GDM1 (cell line): Measurements from ENCODE around the gene LBR.

ENCODE experiments used
- DNase-seq: peaks from one replicate; lab custom pipeline; 2025; lab: John Stamatoyannopoulos, UW

LBR gene

GRCh38 chr1:225446595-225446960 is 18.7 kb upstream of the LBR start:
- DNase-seq: no peak

- DNase-seq: no peak
These were observed 18.1 kb upstream of the LBR start for GRCh38 chr1:225445639-225446594.

GRCh38 chr1:225442123-225442505 is 14.3 kb upstream of the LBR start:
- no peak for DNase-seq

DNA sequence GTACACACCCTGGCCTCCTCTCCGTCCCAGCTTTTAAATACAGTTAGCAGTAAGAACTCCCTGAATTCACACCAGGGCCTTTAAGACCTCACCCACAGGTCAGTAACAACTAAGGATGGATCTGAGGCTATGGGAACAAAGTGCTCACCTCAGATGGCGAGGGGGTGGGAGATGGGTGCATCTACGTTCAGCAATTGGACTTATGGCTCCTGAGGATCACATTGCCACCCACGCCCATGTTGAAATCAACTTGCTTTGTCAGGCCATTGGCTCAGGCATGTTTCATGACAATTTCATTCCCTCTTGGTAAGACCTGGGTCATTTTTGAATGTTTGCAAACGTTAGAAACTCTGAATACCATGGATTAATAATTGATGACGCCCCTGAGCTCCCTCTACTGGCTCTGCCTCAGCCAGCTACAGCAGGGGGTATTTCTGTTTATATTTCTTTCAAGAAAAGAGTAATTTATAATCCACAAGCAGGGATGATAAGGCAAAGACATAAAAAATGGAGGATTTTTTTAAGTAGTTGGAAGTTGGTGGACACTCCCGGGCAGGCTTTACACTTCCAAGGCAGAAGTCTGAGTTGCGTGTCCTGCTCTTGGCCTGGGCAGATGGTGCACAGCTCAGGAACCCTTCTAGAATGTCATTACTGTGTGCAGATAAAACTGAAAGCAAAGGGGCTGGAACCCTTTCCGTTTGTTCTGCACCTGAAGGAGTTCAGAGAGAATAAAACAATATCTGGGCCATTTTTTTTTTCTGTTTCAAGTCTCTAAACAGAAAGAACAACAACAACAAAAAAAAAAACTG is 13.7 kb upstream of the LBR start:
- DNase-seq: no peak

- no peak for DNase-seq
These were observed 12.8 kb upstream of the LBR start for GRCh38 chr1:225440380-225441221.

GRCh38 chr1:225437710-225438437 is 10.0 kb upstream of the LBR start:
- DNase-seq: no peak

GRCh38 chr1:225435957-225436392 is 8.1 kb upstream of the LBR start:
- DNase-seq: no peak

DNA sequence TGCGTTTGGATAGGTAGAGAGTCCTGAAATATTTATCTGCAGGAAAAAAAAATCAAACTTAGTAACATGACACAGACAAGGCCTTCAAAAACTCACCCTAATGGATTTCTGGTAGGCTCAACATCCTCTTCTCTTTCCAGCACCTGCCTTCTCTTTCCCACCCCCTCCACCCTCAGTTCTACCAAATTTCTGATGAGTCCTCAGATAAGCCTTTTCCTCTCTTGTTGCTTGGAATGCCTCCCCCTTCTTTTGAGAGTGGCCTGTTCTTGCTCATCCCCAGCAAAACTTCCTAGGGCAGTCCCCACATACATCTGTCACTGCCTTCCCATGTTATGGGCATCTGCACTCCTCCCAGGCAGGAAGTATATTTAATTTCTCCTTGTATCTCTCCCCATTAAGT is 7.6 kb upstream of the LBR start:
- DNase-seq: no peak

DNA sequence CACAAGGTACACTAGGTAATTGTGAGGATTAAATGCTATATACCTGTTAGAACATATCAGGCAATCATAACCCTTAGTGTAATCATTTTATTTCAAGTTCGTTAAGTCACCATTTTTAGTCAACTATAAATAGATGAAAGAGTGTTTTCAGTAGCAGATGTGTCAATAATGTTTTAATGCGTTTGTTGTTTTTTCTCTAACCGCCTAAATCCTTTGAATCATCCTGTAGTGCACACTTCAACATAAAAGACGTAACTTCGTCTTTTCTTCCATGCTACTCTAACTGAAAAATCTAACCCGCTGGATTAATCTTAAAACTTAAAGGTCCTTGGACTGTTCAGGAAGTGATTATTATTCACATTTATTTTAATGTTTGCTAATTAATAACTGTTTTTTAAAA is 7.2 kb upstream of the LBR start:
- DNase-seq: no peak

DNA sequence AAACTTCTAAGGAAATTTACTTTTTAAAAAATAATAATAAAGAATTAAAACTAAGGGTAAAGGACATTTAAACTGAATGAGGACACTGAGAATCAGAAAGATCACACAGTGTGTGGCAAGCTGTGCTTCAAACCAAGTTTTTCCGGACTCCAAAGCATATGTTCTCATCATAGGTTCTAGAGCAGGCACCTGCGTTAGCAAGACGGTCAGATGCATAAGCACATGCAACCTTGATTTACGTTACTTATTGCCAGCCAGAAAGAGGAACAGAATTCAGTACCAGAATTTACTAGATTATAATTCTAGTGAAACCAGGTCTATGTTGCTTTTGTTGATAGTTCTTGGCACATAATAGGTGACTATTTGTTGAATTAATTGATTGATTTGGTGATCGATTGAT is 6.2 kb upstream of the LBR start:
- no peak for DNase-seq

DNA sequence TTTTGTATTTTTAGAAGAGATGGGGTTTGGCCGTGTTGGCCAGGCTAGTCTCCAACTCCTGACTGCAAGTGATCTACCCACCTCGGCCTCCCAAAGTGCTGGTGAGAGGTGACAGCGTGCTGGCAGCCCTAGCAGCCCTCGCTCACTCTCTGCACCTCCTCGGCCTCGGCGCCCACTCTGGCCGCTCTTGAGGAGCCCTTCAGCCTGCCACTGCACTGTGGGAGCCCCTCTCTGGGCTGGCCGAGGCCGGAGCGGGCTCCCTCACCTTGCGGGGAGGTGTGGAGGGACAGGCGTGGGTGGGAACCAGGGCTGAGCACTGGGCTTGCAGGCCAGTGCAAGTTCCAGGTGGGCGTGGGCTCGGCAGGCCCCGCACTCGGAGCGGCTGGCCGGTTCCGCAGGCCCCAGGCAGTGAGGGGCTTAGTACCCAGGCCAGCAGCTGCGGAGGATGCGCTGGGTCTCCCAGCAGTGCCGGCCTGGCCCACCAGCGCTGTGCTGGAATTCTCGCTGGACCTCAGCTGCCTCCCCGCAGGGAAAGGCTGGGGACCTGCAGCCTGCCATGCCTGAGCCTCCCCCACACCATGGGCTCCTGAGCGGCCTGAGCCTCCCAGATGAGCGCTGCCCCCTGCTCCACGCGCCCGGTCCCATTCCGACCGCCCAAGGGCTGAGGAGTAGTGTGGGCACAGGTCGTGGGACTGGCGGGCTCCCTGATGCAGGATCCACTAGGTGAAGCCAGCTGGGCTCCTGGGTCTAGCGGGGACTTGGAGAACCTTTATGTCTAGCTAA is 3.4 kb upstream of the LBR start:
- no peak for DNase-seq

DNA sequence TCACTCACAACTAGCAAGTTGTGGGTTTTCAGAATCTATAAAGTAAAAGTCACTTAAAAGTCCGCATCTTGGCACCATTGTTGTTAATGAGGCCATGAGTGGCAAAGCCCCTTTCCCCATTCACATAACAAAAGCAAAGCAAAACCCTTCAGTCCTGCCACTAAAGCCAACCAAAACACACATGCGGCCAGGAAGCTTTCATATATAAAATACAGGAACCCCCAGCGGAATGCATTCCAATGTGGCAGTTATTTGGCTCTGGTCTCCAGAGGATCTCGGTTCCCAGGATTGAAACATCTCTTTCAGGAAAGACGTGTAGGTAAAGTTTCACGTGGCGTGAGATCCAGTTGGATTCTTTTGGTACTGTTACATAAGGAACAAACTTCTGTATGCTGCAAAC is 2.5 kb upstream of the LBR start:
- DNase-seq: no peak

DNA sequence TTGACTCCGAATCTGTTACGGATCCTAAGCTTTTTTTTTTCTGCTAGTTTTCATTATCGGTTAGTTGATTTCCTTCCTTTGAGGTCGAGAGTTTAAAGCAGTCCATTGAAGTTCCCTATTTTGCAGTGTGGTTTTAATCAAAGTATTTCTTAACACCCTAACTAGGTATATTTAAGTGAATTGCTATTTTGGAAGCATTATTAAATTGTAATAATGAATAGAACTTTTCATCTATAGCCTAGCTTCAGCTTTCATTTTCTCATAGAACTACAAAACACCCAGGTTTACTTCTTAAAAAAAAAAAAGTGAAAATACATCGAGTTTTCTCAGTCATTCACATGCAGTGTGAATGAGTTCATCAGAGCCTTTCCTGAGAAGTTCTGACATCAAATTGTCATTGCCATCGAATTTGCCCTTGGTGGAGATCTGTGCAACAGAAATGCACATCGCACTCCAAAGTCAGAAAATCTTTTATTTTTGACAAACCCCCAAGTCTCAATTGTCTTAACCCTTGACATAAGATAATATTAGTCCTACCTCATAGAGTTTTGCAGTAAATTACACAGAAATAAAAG is 1.1 kb upstream of the LBR start:
- DNase-seq: no peak

DNA sequence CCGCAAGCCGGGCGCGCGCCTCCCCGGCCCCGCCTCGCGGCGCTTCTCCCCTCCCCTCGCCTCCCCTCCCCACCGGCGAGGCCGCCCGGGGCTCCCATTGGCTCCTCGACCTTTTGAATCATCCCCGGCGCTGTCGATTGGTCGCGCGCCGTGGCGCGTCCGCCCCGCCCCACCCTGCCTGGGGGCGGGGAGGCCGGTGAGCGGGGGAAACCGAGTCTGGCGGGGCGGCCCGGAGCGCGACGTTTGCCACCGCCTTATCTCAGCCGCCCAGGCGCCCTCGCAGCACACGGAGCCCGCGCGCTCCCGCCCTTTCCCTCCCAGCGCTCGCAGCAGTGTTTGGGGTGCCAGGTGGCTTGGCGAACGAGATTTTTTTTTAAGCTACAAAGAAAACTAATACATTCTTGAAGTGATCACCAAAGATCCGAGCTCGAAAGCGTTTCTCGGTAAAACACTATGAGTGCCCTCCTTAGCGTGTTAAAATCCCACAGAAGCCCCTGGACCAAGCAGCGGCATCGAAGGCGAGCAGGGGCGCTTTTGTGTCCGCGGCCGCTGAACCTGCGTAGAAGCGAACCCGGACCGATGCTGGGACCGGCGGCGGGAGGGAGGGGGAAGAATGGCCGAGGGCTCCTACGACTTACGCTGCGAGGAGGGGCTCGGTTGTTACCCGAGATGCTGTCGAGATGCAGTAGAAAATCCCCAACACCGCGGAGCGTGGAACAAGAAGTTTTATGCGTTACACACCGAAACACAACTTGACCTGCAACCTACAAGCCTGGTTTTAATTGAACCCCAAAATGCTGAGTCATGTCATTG is 436 bp upstream of the LBR start:
- peak; percentile 83 for DNase-seq

GRCh38 chr1:225426395-225427234 is 1.2 kb downstream of the LBR start:
- no peak for DNase-seq

DNA sequence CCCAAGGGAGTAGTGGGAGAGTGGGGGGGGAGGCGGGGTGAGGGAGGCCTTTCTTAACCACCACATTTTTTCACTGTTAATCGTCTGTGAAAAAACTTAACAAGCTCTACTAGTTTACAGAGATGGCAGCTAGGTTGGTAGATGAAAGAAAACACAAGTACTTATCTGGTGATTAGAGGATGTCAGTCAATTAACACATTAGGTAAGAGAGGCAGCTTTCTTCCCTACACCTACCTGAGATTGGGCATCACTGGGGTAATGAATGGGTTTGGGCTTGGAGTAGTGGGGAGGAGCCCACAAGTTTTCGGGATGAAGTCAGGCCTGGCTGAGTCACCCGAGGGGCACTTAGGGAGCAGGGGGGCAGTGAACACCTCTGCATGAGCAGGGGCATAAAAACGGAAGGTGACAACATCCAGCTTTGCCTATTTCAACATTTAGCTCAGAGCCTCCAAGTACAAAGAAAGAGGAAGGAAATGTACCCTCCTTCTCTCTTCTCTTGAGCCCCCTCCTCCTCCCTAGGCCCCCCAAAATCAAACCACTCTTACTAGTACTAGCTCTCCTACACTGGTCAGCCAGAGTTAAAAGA is 2.5 kb downstream of the LBR start:
- DNase-seq: no peak

- no peak for DNase-seq
These were observed 3.2 kb downstream of the LBR start for GRCh38 chr1:225424562-225425200.

DNA sequence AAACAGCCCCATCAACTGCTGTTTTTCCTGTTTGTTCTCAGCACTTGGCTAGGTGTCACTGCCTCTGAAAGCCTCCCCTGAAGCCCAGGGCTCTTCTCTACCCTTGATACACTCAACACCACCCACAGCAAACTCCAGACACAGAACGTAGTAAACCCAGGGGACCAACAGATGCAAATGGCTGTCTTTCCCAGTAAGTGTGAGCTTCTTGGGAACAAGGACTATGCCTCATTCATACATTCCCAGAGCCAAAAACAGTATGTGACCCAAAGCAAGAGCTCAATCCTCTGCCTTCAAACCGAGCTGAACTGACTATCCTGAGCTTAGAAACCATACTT is 4.4 kb downstream of the LBR start:
- no peak for DNase-seq
